ENCODE results near the gene SPOCK1. TPM values are rescaled to one million over a fixed set of nuclear protein-coding genes. Genes with fewer than 3 reads are reported as not detected.

Gene SPOCK1
- total and polyA plus RNA-seq, 2 of the 13 experiments (the other 11 are each of a cell fraction or from before 2014, with no cell fraction given) = 0.18 to 0.29 TPM

- TF ChIP-seq, protein P1, sequence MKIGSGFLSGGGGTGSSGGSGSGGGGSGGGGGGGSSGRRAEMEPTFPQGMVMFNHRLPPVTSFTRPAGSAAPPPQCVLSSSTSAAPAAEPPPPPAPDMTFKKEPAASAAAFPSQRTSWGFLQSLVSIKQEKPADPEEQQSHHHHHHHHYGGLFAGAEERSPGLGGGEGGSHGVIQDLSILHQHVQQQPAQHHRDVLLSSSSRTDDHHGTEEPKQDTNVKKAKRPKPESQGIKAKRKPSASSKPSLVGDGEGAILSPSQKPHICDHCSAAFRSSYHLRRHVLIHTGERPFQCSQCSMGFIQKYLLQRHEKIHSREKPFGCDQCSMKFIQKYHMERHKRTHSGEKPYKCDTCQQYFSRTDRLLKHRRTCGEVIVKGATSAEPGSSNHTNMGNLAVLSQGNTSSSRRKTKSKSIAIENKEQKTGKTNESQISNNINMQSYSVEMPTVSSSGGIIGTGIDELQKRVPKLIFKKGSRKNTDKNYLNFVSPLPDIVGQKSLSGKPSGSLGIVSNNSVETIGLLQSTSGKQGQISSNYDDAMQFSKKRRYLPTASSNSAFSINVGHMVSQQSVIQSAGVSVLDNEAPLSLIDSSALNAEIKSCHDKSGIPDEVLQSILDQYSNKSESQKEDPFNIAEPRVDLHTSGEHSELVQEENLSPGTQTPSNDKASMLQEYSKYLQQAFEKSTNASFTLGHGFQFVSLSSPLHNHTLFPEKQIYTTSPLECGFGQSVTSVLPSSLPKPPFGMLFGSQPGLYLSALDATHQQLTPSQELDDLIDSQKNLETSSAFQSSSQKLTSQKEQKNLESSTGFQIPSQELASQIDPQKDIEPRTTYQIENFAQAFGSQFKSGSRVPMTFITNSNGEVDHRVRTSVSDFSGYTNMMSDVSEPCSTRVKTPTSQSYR (CRISPR knock-in tag; IDR thresholded peaks at IDR 0.05; ENCODE audit: borderline replicate concordance) = no peak
- TF ChIP-seq FOXA1 (IDR thresholded peaks at IDR 0.05) (no peak), FOXA1 (CRISPR knock-in tag; IDR thresholded peaks at IDR 0.05) (peak; percentile 34; the same call in 1 of the 2 replicates), EP300 (IDR thresholded peaks at IDR 0.05; ENCODE audit: low read depth in 2 of 2, low read length in 2 of 2) (peak in 1 of 2 experiments; percentile 22; a peak in 1 of 4 replicates), EP300 (CRISPR knock-in tag; IDR thresholded peaks at IDR 0.05; ENCODE audit: borderline replicate concordance) (no peak), PAWR (CRISPR knock-in tag; IDR thresholded peaks at IDR 0.05; ENCODE audit: borderline replicate concordance) (no peak)
These were observed 284.5 kb downstream of the SPOCK1 start (continued) for GRCh38 chr5:137214446-137215189.

GRCh38 chr5:137212471-137212870 is 286.7 kb downstream of the SPOCK1 start:
- Histone ChIP-seq H3K27me3 (ENCODE audit: control insufficient read depth in 1 of 2, insufficient read depth in 2 of 2, low read length in 2 of 2) (no peaks in the 10 kb centered on the region), H3K4me1 (ENCODE audit: insufficient read depth, low read length) (peaks cover 51% of the 10 kb centered on the region), H3K79me2 (ENCODE audit: insufficient read depth, low read length) (no peaks in the 10 kb centered on the region), H3K9ac (ENCODE audit: insufficient read depth, low read depth, low read length) (no peak overlapping the region), H3K4me2 (ENCODE audit: low read depth, low read length) (no peak overlapping the region), H4K20me1 (ENCODE audit: insufficient read depth, low read length) (no peaks in the 10 kb centered on the region), H2AFZ (ENCODE audit: low read length) (no peak overlapping the region), H3K4me3 (replicated peaks in 1 of 3; ENCODE audit: insufficient read depth in 1 of 3, low read depth in 2 of 3, low read length in 3 of 3) (no peak overlapping the region), H3K27ac (ENCODE audit: extremely low read length, insufficient read depth, low read length) (no peak overlapping the region), H3K36me3 (replicated peaks in 1 of 2; ENCODE audit: control insufficient read depth in 1 of 2, insufficient read depth in 2 of 2, low read length in 2 of 2) (no peaks in the 10 kb centered on the region), H3K9me3 (ENCODE audit: low read length) (no peaks in the 10 kb centered on the region)
- no TSS peak for BruUV-seq (replicated peaks)
- intact Hi-C loops (cut with micrococcal nuclease; ENCODE audit: unreplicated experiment) (no loop called here), in situ Hi-C loops (cut with HindIII; ENCODE audit: extremely low pct_ligation_motif_present, low pct_unique_long_range_greater_than_20kb) (no loop called here)
- 21% methylated on average over 3 of the region's 3 CpGs for WGBS (ENCODE audit: low lambda C conversion rate)
- POLR2A ChIA-PET = no interaction called here
- ATAC-seq (no peak), DNase-seq (ENCODE audit: low spot score) (no peak), FAIRE-seq (no peak)
- no peak for TF ChIP-seq SOX6 (IDR thresholded peaks at IDR 0.05)
- TF ChIP-seq SOX6 (CRISPR knock-in tag; IDR thresholded peaks at IDR 0.05) = no peak
- TF ChIP-seq ZFYVE20 (CRISPR knock-in tag; IDR thresholded peaks at IDR 0.05; ENCODE audit: borderline replicate concordance, low read depth) = no peak
- no peak for TF ChIP-seq ZNF30 (CRISPR knock-in tag; IDR thresholded peaks at IDR 0.05)
- CTCF ChIA-PET (ENCODE audit: low intra/inter-chr PET ratio, low total read pairs) = no interaction called here
